CD8-positive, alpha-beta memory T cell (primary cell): ENCODE data around the gene FAM184B. TPM values are rescaled to one million over a fixed set of nuclear protein-coding genes. Genes with fewer than 3 reads are reported as not detected.

Source experiments
- CTCF ChIA-PET: fragments of 350-600 bp; sonication (Branson Sonifier 250); formaldehyde crosslinking; loops from one replicate; lab custom pipeline; 2021; ENCODE audit warnings: antibody characterized with exemption; lab: Charles Lee
- POLR2A ChIA-PET: fragments of 350-600 bp; sonication (Branson Sonifier 250); formaldehyde crosslinking; loops from one replicate; lab custom pipeline; 2021; ENCODE audit warnings: antibody characterized with exemption; lab: Charles Lee
- DNase-seq, 5 donors: peaks; one replicate each; pipeline versions ENCODE4 v3.0.0 to v3.0.0-alpha.2; 2020 to 2022; ENCODE audit warnings: mixed read lengths in 1 of 5
- H3K27ac ChIP-seq: one replicate; pipeline ENCODE4 v1.7.0; 2013; ENCODE audit warnings: low read depth, mild to moderate bottlenecking, low read length, moderate library complexity
- H3K27me3 ChIP-seq: 2 replicates; pipeline ENCODE4 v1.7.0; 2013; ENCODE audit warnings: low read length, mild to moderate bottlenecking; ENCODE audit not compliant: insufficient read depth, poor library complexity, severe bottlenecking
- H3K36me3 ChIP-seq: 2 replicates; pipeline ENCODE4 v1.7.0; 2013; ENCODE audit warnings: mild to moderate bottlenecking, low read length, moderate library complexity; ENCODE audit not compliant: insufficient read depth
- H3K4me1 ChIP-seq: 2 replicates; pipeline ENCODE4 v1.7.0; 2013; ENCODE audit warnings: mild to moderate bottlenecking, low read length, moderate library complexity; ENCODE audit not compliant: insufficient read depth
- H3K4me3 ChIP-seq: 2 replicates; pipeline ENCODE4 v1.7.0; 2013; ENCODE audit warnings: mild to moderate bottlenecking, low read length
- H3K9me3 ChIP-seq: 2 replicates; pipeline ENCODE4 v1.7.0; 2013; ENCODE audit warnings: mild to moderate bottlenecking, low read length
- H3K27ac Mint-ChIP-seq, 8 donors: one replicate each; pipeline ENCODE4 v1.8.0; 2020 to 2021; ENCODE audit warnings: mixed read lengths in 8 of 8, mild to moderate bottlenecking in 6 of 8, inconsistent platforms in 3 of 8, moderate library complexity in 3 of 8
- H3K27me3 Mint-ChIP-seq, 2 donors: one replicate each; pipeline ENCODE4 v1.8.0; 2020 to 2021; ENCODE audit warnings: mixed read lengths in 2 of 2, mild to moderate bottlenecking in 1 of 2, moderate library complexity in 1 of 2
- H3K36me3 Mint-ChIP-seq, 3 donors: one replicate each; pipeline ENCODE4 v1.8.0; 2020 to 2021; ENCODE audit warnings: mixed read lengths in 3 of 3, inconsistent platforms in 1 of 3, mild to moderate bottlenecking in 1 of 3
- H3K4me1 Mint-ChIP-seq, 3 donors: one replicate each; pipeline ENCODE4 v1.8.0; 2020 to 2021; ENCODE audit warnings: mixed read lengths in 3 of 3, inconsistent platforms in 1 of 3, mild to moderate bottlenecking in 1 of 3
- H3K4me3 Mint-ChIP-seq, 7 donors: one replicate each; pipeline ENCODE4 v1.8.0; 2020 to 2021; ENCODE audit warnings: mixed read lengths in 7 of 7, mild to moderate bottlenecking in 6 of 7, moderate library complexity in 4 of 7, inconsistent platforms in 2 of 7
- H3K9me3 Mint-ChIP-seq, 5 donors: one replicate each; pipeline ENCODE4 v1.8.0; 2020 to 2022; ENCODE audit warnings: mixed read lengths in 5 of 5, mild to moderate bottlenecking in 3 of 5, moderate library complexity in 2 of 5, inconsistent platforms in 1 of 5
- polyA plus RNA-seq: library from polyadenylated mRNA; unstranded; fragments of 300-500 nt; fragmentation: Illumina TruSeq; gene quantifications from one replicate; pipeline ENCODE4 v1.2.3, GENCODE V29; 2021
- total RNA-seq, 2 experiments: library from RNA; stranded (reverse); gene quantifications; one replicate each; pipeline ENCODE4 v1.2.3, GENCODE V29; 2021

Gene FAM184B
- total and polyA plus RNA-seq, 3 experiments from 2014 or later, result 0.02 TPM; not detected in 2

- ChIA-PET POLR2A (no interaction called here), CTCF (no interaction called here)
- no peak for DNase-seq
- H3K27ac ChIP-seq, result no peak overlapping the region
- Mint-ChIP-seq H3K27ac (no peak overlapping the region), H3K36me3 (peaks cover 0 to 4% (median 0%) of the 10 kb centered on the region in 3 donors), H3K9me3 (no peaks in the 10 kb centered on the region), H3K27me3 (peaks cover 3 to 13% of the 10 kb centered on the region in 2 donors), H3K4me1 (peaks cover 9 to 11% (median 10%) of the 10 kb centered on the region in 3 donors), H3K4me3 (no peak overlapping the region)
- no peaks in the 10 kb centered on the region for H3K27me3 ChIP-seq
- H3K36me3 ChIP-seq, result no peaks in the 10 kb centered on the region
- no peaks in the 10 kb centered on the region for H3K9me3 ChIP-seq
- H3K4me1 ChIP-seq, result no peaks in the 10 kb centered on the region
- H3K4me3 ChIP-seq, result no peak overlapping the region
Observed at GRCh38 chr4:17761062-17761461, 20.4 kb downstream of the FAM184B start.

- peaks cover 3 to 13% of the 10 kb centered on the region in 2 donors for H3K27me3 Mint-ChIP-seq
- H3K4me3 Mint-ChIP-seq, result no peak overlapping the region
- H3K36me3 Mint-ChIP-seq, result no peaks in the 10 kb centered on the region
- DNase-seq, result no peak
- peaks cover 5 to 6% (median 5%) of the 10 kb centered on the region in 3 donors for H3K4me1 Mint-ChIP-seq
- no peak overlapping the region for H3K27ac ChIP-seq
- CTCF ChIA-PET, result no interaction called here
- POLR2A ChIA-PET, result no interaction called here
- H3K4me3 ChIP-seq, result no peak overlapping the region
- H3K9me3 Mint-ChIP-seq, result no peaks in the 10 kb centered on the region
- H3K4me1 ChIP-seq, result no peaks in the 10 kb centered on the region
- H3K27ac Mint-ChIP-seq, result no peak overlapping the region
- no peaks in the 10 kb centered on the region for H3K9me3 ChIP-seq
- H3K36me3 ChIP-seq, result no peaks in the 10 kb centered on the region
- no peaks in the 10 kb centered on the region for H3K27me3 ChIP-seq
Observed at GRCh38 chr4:17760626-17761025, 20.8 kb downstream of the FAM184B start.

- no peak for DNase-seq
- no peaks in the 10 kb centered on the region for H3K27me3 ChIP-seq
- Mint-ChIP-seq H3K4me1 (no peaks in the 10 kb centered on the region), H3K27me3 (peaks cover 7 to 14% of the 10 kb centered on the region in 2 donors), H3K36me3 (no peaks in the 10 kb centered on the region), H3K27ac (no peak overlapping the region), H3K9me3 (no peaks in the 10 kb centered on the region), H3K4me3 (no peak overlapping the region)
- H3K27ac ChIP-seq, result no peak overlapping the region
- no peaks in the 10 kb centered on the region for H3K36me3 ChIP-seq
- H3K4me1 ChIP-seq, result no peaks in the 10 kb centered on the region
- CTCF ChIA-PET, result no interaction called here
- no peaks in the 10 kb centered on the region for H3K9me3 ChIP-seq
- H3K4me3 ChIP-seq, result no peak overlapping the region
- POLR2A ChIA-PET, result no interaction called here
Observed at GRCh38 chr4:17758485-17758884, 22.9 kb downstream of the FAM184B start.

GRCh38 chr4:17757621-17758020, 23.8 kb downstream of the FAM184B start:
- no peaks in the 10 kb centered on the region for H3K36me3 Mint-ChIP-seq
- POLR2A ChIA-PET, result no interaction called here

GRCh38 chr4:17753646-17754045, 27.8 kb downstream of the FAM184B start:
- Histone ChIP-seq H3K4me1 (no peaks in the 10 kb centered on the region), H3K36me3 (no peaks in the 10 kb centered on the region), H3K27me3 (no peaks in the 10 kb centered on the region), H3K9me3 (no peaks in the 10 kb centered on the region), H3K27ac (no peak overlapping the region), H3K4me3 (no peak overlapping the region)
- Mint-ChIP-seq H3K27me3 (peaks cover 4 to 10% of the 10 kb centered on the region in 2 donors), H3K36me3 (no peaks in the 10 kb centered on the region), H3K27ac (no peak overlapping the region), H3K4me3 (no peak overlapping the region), H3K4me1 (no peaks in the 10 kb centered on the region), H3K9me3 (no peaks in the 10 kb centered on the region)
- DNase-seq, result no peak
- POLR2A ChIA-PET, result no interaction called here
- CTCF ChIA-PET, result no interaction called here

More at GRCh38 chr4:17757621-17758020, 23.8 kb downstream of the FAM184B start:
- peaks cover 7 to 14% of the 10 kb centered on the region in 2 donors for H3K27me3 Mint-ChIP-seq
- DNase-seq, result no peak
- Histone ChIP-seq H3K27ac (no peak overlapping the region), H3K4me3 (no peak overlapping the region), H3K36me3 (no peaks in the 10 kb centered on the region), H3K27me3 (no peaks in the 10 kb centered on the region), H3K9me3 (no peaks in the 10 kb centered on the region), H3K4me1 (no peaks in the 10 kb centered on the region)
- H3K27ac Mint-ChIP-seq, result no peak overlapping the region
- H3K4me1 Mint-ChIP-seq, result no peaks in the 10 kb centered on the region
- no peaks in the 10 kb centered on the region for H3K9me3 Mint-ChIP-seq
- H3K4me3 Mint-ChIP-seq, result no peak overlapping the region
- CTCF ChIA-PET, result no interaction called here

- Histone ChIP-seq H3K4me1 (no peaks in the 10 kb centered on the region), H3K36me3 (no peaks in the 10 kb centered on the region), H3K27ac (no peak overlapping the region), H3K4me3 (no peak overlapping the region), H3K9me3 (no peaks in the 10 kb centered on the region), H3K27me3 (no peaks in the 10 kb centered on the region)
- no peaks in the 10 kb centered on the region for H3K4me1 Mint-ChIP-seq
- ChIA-PET POLR2A (no interaction called here), CTCF (interaction anchor here (0.7 kb wide), 1 partner anchor 24 kb away, joined by 3 read pairs; no protein-coding TSS in a partner anchor)
- H3K27me3 Mint-ChIP-seq, result peaks cover 4 to 21% of the 10 kb centered on the region in 2 donors
- no peaks in the 10 kb centered on the region for H3K36me3 Mint-ChIP-seq
- H3K4me3 Mint-ChIP-seq, result no peak overlapping the region
- H3K9me3 Mint-ChIP-seq, result peaks cover 0 to 5% (median 0%) of the 10 kb centered on the region in 5 donors
- DNase-seq, result no peak
- H3K27ac Mint-ChIP-seq, result no peak overlapping the region
Observed at GRCh38 chr4:17740702-17741101, 40.7 kb downstream of the FAM184B start.

GRCh38 chr4:17736484-17736883, 44.9 kb downstream of the FAM184B start:
- H3K36me3 ChIP-seq, result no peaks in the 10 kb centered on the region
- ChIA-PET POLR2A (no interaction called here), CTCF (no interaction called here)
- H3K27ac ChIP-seq, result no peak overlapping the region
- H3K9me3 Mint-ChIP-seq, result peaks cover 0 to 5% (median 0%) of the 10 kb centered on the region in 5 donors
- H3K27ac Mint-ChIP-seq, result no peak overlapping the region
- no peak for DNase-seq
- H3K27me3 Mint-ChIP-seq, result peaks cover 3 to 10% of the 10 kb centered on the region in 2 donors
- no peak overlapping the region for H3K4me3 Mint-ChIP-seq
- H3K4me1 ChIP-seq, result no peaks in the 10 kb centered on the region
- no peaks in the 10 kb centered on the region for H3K4me1 Mint-ChIP-seq
- H3K36me3 Mint-ChIP-seq, result no peaks in the 10 kb centered on the region
- no peaks in the 10 kb centered on the region for H3K27me3 ChIP-seq
- no peaks in the 10 kb centered on the region for H3K9me3 ChIP-seq
- no peak overlapping the region for H3K4me3 ChIP-seq

GRCh38 chr4:17726911-17727310, 54.5 kb downstream of the FAM184B start:
- Histone ChIP-seq H3K27me3 (no peaks in the 10 kb centered on the region), H3K36me3 (no peaks in the 10 kb centered on the region), H3K4me1 (no peaks in the 10 kb centered on the region), H3K27ac (no peak overlapping the region), H3K4me3 (no peak overlapping the region), H3K9me3 (no peaks in the 10 kb centered on the region)
- no peak for DNase-seq
- H3K27ac Mint-ChIP-seq, result no peak overlapping the region
- ChIA-PET POLR2A (no interaction called here), CTCF (no interaction called here)
- peaks cover 0 to 12% (median 8%) of the 10 kb centered on the region in 5 donors for H3K9me3 Mint-ChIP-seq
- no peak overlapping the region for H3K4me3 Mint-ChIP-seq
- H3K4me1 Mint-ChIP-seq, result no peaks in the 10 kb centered on the region
- H3K36me3 Mint-ChIP-seq, result peaks cover 0 to 7% (median 0%) of the 10 kb centered on the region in 3 donors
- peaks cover 18 to 26% of the 10 kb centered on the region in 2 donors for H3K27me3 Mint-ChIP-seq
